NCI-H2196 (cell line): Measurements from ENCODE around the gene CIITA.

Source experiments
- DNase-seq: peaks from one replicate; lab custom pipeline; 2025; ENCODE audit not compliant: unreplicated experiment; lab: John Stamatoyannopoulos, UW

CIITA gene

DNA sequence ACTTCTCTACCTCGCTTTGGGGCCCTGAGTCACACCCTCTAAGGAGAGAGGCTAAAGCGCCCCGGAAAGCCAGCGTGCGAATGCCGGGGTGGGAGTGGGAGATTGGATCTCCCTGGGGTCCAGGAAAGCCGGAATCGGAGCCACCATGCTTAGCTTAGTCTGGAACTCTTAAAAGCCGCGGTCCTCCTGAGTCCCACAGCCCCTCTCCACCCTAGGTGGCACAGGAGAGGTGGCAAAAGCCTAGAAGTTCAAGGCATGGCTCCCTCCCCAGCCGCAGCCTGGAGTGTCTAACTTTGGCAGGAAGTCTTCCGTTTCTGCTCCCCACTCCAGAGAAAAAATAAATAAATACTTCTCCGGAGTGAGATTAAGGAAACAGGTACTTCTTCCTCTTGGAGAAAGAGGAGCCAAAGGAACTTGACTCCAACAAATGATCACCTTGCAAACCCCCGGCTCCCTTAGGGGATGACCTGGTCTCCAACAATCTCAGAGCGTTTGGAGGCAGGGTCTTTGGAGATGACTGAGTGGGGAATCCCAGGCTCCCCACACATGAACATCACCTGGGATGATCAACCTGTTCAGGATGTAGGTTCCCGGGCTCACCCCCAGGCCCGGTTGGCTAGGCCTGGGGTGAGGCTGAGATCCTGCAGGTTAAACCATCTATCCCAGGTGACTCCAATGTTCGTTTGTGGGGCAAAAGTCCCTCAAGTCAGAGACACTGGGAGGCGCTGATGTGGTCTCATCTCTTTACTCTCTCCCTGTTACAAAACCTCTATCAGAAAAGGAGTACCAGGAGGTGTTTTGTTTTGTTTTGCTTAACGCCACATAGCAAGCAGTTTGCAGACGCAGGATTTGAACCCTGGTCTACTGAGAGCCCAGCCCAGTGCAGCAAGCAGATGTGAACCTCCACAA lies 2.9 kb downstream of the CIITA start:
- DNase-seq = no peak

DNA sequence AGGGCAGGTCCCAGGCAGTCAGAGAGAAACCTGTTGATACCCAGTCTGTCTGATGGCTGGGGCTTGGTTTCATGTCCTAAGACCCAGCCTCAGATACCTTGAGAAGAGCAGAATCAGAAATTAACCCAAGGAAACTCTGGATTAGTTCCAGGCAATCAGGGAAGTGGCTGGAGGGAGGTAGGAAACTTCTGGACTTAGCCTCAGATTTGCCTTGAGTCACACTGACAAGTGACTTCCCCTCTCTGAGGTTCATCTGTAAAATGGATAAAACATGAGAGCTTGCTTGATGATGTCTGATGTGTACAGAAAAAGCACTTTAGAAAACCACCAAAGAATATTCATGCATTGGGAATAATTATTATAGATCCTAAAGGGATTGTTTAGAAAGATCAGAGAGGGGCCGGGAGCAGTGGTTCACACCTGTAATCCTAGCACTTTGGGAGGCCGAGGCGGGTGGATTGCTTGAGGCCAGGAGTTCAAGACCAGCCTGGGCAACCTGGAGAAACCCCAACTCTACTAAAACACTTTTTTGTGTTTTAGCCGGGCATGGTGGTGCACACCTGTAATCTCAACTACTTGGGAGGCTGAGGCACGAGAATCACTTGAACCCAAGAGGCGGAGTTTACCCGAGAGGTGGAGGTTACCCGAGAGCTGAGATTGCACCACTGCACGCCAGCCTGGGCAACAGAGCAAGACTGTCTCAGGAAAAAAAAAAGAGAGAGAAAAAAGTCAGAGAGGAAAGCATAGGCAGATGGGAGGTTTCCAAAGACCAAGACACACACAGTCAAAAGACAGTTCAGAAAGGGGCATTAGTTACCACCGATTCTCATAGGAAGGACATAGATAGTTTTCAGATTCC lies 3.8 kb downstream of the CIITA start:
- no peak for DNase-seq

DNA sequence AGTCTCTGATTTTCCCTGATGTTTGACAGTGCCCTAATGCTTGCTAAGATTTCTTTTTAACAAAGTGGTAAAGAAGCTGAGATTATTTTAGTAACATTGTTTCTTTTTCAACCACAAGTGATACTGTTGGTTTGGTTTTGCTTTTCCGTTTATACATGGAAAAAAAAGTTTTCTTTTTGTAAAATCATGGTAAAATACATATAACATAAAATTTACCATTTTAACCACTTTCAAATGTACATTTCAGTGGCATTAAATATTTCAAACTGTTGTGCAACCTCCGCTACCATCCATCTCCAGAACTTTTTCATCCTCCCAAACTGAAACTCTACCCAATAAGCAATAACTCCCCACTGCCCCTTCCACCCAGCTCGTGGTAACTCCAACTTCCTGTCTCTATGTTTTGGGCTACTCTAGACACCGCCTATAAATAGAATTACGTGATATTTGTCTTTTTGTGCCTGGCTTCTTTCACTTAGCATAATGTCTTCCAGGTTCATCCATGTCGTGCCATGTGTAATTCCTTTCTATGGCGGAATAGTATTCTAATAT lies 4.6 kb downstream of the CIITA start:
- no peak for DNase-seq

- DNase-seq = peak; percentile 46
These were observed 6.0 kb downstream of the CIITA start for GRCh38 chr16:10883004-10883403.

GRCh38 chr16:10885246-10885645 lies 8.2 kb downstream of the CIITA start:
- DNase-seq = no peak

- no peak for DNase-seq
These were observed 11.4 kb downstream of the CIITA start for GRCh38 chr16:10888320-10888937.

GRCh38 chr16:10889855-10890254 lies 12.9 kb downstream of the CIITA start:
- no peak for DNase-seq

- DNase-seq = no peak
These were observed 15.8 kb downstream of the CIITA start for GRCh38 chr16:10892782-10893318.

GRCh38 chr16:10895053-10895946 lies 18.3 kb downstream of the CIITA start:
- DNase-seq = no peak

- no peak for DNase-seq
These were observed 19.2 kb downstream of the CIITA start for GRCh38 chr16:10896165-10896564.

DNA sequence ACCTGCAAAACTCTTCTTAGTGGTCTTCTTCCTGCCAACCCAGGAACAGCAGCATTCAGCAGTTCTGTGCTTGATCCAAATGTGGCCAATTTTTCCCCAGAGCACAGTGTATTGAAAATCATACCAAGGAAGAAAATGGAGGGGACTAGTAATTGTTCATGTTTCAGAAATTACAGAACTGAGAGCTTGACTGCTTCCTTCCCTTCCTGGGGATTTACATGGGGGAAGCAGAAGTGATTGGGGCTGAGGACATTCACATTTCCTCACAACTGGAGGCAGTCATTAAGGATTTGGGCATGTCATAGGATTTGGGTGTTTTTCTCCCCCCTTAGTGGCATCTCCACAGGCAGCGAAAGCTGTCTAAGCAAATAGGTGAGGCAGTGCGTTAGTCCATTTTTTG lies 19.7 kb downstream of the CIITA start:
- no peak for DNase-seq

DNA sequence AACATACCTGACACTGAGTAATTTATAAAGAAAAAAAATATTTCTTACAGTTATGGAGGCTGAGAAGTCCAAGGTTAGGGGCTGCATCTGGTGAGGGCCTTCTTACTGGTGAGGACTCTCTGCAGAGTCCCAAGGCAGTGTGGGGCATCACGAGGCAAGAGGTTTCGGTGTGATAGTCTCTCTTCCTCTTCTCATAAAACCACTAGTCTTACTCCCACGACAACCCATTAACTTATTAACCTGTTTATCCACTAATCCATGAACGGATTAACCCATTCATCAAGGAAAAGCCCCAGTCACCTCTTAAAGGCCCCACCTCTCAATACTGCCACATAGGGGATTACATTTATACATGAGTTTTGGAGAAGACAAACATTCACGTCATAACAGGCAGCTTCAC lies 20.1 kb downstream of the CIITA start:
- DNase-seq = no peak

DNA sequence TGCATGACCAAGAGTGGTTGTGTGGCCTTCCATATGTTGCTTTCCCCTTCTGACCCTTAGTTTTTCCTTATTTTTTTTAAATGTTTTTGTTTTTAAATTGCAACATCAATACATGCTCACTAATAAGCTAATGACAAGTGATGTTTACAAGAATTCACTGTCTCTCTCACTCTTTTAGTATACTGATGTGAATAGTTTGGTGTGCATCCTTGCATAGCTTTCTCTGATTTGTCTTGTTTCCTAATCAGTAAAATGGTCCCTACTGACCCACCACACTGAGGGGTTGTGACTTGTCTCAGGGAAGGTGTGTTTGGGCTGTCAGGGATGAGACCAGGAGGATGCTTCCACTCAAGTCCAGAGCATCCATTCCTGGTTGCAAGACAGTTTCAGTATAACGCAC lies 26.0 kb downstream of the CIITA start:
- DNase-seq = no peak

DNA sequence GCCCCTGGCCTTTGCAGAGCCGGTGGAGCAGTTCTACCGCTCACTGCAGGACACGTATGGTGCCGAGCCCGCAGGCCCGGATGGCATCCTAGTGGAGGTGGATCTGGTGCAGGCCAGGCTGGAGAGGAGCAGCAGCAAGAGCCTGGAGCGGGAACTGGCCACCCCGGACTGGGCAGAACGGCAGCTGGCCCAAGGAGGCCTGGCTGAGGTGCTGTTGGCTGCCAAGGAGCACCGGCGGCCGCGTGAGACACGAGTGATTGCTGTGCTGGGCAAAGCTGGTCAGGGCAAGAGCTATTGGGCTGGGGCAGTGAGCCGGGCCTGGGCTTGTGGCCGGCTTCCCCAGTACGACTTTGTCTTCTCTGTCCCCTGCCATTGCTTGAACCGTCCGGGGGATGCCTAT lies 29.5 kb downstream of the CIITA start:
- DNase-seq = no peak

- no peak for DNase-seq
These were observed 30.1 kb downstream of the CIITA start for GRCh38 chr16:10906914-10907756.

- no peak for DNase-seq
These were observed 30.7 kb downstream of the CIITA start for GRCh38 chr16:10907757-10908045.

DNA sequence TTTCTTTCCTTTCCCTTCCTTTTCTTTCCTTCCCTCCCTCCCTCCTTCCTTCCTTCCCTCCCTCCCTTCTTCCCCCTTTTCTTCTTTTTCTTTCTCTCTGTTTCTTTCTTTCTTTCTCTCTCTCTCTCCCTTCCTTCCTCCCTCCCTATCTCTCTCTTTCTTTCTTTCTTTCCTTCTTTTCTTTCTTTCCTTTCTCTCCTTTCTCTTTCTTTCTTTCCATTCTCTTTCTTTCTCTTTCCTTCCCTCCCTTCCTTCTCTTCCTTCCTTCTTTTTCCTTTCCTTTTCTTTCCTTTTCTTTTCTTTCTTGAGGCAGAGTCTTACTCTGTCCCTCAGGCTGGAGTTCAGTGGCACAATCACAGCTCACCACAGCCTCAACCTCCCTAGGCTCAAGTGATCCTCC lies 34.3 kb downstream of the CIITA start:
- no peak for DNase-seq

GRCh38 chr16:10916534-10916933 lies 39.5 kb downstream of the CIITA start:
- no peak for DNase-seq

GRCh38 chr16:10918294-10919002 lies 41.4 kb downstream of the CIITA start:
- DNase-seq = peak; percentile 95
